ENCODE data around the gene ANGPT4.

- TF ChIP-seq CTCF (IDR thresholded peaks at IDR 0.05; ENCODE audit: insufficient read depth, low read depth, low read length) (no peak), EZH2 (IDR thresholded peaks at IDR 0.05; ENCODE audit: insufficient read depth, low read length) (no peak)
These were observed 23.5 kb upstream of the ANGPT4 start for GRCh38 chr20:939606-940005.

All from astrocyte (in vitro differentiated cells and primary cell).